ENCODE results near the gene TNFRSF13B. TPM values are rescaled to one million over a fixed set of nuclear protein-coding genes. Genes with fewer than 3 reads are reported as not detected.
"Not testable (repeated sequence)": the region's sequence is repeated elsewhere in the genome, so short reads cannot be mapped to it uniquely, and the experiment has no call there.

TNFRSF13B gene
- total RNA-seq, 1 experiment from 2014 or later: not detected

DNA sequence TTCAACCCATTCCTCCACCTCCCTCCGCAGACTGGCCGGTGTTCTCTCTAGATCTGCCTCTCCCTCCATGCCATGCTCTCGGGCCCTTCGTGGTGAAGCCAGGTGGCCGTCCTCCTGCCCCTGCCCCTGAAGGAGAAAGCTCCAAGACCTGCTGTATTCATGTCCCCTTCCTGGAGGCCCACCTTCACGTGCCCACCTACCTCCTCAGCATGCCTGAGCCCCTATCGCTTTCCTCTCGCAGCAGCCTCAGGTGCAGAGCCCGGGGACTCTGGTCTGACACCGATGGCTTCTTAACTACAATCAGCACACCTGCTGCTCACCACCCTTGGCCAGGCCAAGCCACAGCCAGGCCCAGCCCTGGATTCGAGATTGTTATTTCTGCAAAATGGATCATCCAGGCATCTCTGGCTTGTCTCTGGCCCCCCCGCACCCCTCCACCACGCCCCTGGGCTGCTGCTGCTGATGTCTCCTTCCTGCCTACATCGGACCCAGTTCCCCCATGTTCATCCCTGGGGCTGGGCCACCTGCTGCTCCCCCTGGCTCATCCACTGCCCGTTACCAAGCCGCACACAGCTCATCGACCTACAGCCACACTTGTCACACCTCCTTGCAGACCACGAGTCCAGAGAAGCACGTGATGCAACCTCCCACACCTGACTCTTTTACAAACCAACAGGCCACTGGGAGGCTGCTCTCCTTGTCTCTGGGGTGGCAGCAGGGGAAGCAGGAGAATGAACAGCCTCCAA lies 32.5 kb upstream of the TNFRSF13B start:
- BruUV-seq (replicated peaks): no TSS peak
- Histone ChIP-seq H2AFZ (ENCODE audit: low read depth, low read length, poor library complexity, severe bottlenecking) (no peak overlapping the region), H4K20me1 (ENCODE audit: insufficient read depth) (no peaks in the 10 kb centered on the region), H3K9me3 (ENCODE audit: control insufficient read depth in 1 of 2, insufficient read depth in 1 of 2, low read depth in 1 of 2, low read length in 2 of 2) (no peaks in the 10 kb centered on the region), H3K27ac (ENCODE audit: low read depth, low read length) (no peak overlapping the region), H3K27me3 (ENCODE audit: insufficient read depth, low read length) (no peaks in the 10 kb centered on the region), H3K4me1 (ENCODE audit: control insufficient read depth in 1 of 2, insufficient read depth in 2 of 2, low read length in 2 of 2) (peaks cover 11 to 22% of the 10 kb centered on the region in 2 experiments), H3K4me2 (ENCODE audit: low read length) (no peak overlapping the region), H3K9ac (ENCODE audit: low read length) (no peak overlapping the region), H3K36me3 (ENCODE audit: control insufficient read depth in 1 of 2, insufficient read depth in 2 of 2, low read length in 2 of 2) (no peaks in the 10 kb centered on the region), H3K79me2 (ENCODE audit: insufficient read depth, low read length) (no peaks in the 10 kb centered on the region), H3K4me3 (replicated peaks in 1 of 2; ENCODE audit: low read depth in 1 of 2, low read length in 2 of 2) (no peak overlapping the region), H3K9me2 (ENCODE audit: insufficient read depth) (no peaks in the 10 kb centered on the region)
- ChIA-PET CTCF (no interaction called here), RAD21 (ENCODE audit: low non-redundant PET in 1 of 2, low total read pairs in 2 of 2, uncharacterized antibody in 2 of 2, unreplicated experiment in 2 of 2) (no interaction called here), POLR2A (no interaction called here)
- no peak for TF ChIP-seq CBX3 (IDR thresholded peaks at IDR 0.05; ENCODE audit: low read depth)
- TF ChIP-seq, protein P1, sequence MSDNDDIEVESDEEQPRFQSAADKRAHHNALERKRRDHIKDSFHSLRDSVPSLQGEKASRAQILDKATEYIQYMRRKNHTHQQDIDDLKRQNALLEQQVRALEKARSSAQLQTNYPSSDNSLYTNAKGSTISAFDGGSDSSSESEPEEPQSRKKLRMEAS (IDR thresholded peaks at IDR 0.05): no peak
- TF ChIP-seq, protein P2, sequence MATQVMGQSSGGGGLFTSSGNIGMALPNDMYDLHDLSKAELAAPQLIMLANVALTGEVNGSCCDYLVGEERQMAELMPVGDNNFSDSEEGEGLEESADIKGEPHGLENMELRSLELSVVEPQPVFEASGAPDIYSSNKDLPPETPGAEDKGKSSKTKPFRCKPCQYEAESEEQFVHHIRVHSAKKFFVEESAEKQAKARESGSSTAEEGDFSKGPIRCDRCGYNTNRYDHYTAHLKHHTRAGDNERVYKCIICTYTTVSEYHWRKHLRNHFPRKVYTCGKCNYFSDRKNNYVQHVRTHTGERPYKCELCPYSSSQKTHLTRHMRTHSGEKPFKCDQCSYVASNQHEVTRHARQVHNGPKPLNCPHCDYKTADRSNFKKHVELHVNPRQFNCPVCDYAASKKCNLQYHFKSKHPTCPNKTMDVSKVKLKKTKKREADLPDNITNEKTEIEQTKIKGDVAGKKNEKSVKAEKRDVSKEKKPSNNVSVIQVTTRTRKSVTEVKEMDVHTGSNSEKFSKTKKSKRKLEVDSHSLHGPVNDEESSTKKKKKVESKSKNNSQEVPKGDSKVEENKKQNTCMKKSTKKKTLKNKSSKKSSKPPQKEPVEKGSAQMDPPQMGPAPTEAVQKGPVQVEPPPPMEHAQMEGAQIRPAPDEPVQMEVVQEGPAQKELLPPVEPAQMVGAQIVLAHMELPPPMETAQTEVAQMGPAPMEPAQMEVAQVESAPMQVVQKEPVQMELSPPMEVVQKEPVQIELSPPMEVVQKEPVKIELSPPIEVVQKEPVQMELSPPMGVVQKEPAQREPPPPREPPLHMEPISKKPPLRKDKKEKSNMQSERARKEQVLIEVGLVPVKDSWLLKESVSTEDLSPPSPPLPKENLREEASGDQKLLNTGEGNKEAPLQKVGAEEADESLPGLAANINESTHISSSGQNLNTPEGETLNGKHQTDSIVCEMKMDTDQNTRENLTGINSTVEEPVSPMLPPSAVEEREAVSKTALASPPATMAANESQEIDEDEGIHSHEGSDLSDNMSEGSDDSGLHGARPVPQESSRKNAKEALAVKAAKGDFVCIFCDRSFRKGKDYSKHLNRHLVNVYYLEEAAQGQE (IDR thresholded peaks at IDR 0.05; ENCODE audit: low read depth): no peak
- TF ChIP-seq CEBPB (IDR thresholded peaks at IDR 0.05; ENCODE audit: low read depth): no peak
- TF ChIP-seq CTCF (IDR thresholded peaks at IDR 0.05 in 2 of 3, conservative IDR thresholded peaks at IDR 0.05 in 1 of 3; ENCODE audit: borderline replicate concordance in 1 of 3, insufficient read depth in 1 of 3, low read depth in 2 of 3, low read length in 2 of 3): no peak
- no peak for TF ChIP-seq SP1 (IDR thresholded peaks at IDR 0.05; ENCODE audit: low read depth)
- no peak for TF ChIP-seq RAD21 (IDR thresholded peaks at IDR 0.05; ENCODE audit: low read depth)
- DNase-seq (ENCODE audit: low read depth, low spot score) (no peak), ATAC-seq (no peak)
- intact Hi-C loops (cut with micrococcal nuclease): loop anchor here (5.0 to 10.0 kb wide), 2 partner anchors 568 to 640 kb away; no protein-coding TSS in a partner anchor

DNA sequence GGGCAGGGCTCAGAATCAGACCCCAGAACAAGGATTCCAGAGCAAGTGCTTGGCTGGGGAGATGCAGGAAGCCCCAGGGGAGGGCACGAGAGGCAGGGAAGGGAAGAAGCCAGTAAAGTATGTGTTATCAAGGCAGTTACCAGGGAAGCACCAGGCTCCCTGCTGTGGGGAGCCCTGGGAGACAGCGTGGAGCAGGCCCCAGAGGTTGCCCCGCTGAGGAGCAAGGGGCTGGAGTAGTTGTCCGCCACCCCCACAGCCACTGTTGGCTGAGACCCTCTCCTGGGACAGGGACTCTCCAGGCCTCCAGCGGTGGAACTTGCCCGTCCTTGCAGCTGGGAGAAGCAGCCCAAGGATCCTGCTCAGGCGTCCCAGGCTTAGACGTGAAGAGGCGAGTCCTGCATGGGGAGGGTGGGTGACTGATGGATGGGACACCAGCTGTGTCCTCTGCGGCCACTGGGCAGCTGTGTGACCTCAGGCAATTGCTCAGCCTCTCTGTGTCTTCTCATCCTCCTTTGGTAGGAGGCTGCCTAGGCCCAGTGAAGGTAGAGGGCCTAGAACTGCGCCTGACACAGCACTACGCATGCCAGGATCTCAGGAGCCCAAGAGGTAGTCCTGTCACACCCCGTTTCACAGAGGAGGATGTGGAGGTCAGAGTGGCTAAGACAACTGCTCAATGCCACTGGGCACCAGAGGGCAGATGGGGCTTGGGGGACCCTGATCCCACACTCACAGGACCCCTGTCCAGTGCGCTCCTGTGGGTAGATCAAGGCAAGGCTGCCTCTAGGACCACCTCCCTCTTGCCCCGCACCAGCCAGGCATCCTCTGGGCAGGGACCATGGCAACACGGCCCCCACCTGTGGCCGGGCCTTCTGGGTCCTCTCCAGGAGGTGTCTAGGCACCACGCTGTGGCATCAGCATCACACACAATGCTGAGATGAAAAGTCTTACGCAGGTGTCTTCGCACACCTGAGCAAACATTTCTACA lies 31.1 kb upstream of the TNFRSF13B start:
- H4K20me1 ChIP-seq (ENCODE audit: insufficient read depth); BruUV-seq (replicated peaks); H2AFZ ChIP-seq (ENCODE audit: low read depth, low read length, poor library complexity, severe bottlenecking); H3K79me2 ChIP-seq (ENCODE audit: insufficient read depth, low read length); DNase-seq (ENCODE audit: low read depth, low spot score); H3K4me3 ChIP-seq (replicated peaks in 1 of 2; ENCODE audit: low read depth in 1 of 2, low read length in 2 of 2); H3K4me2 ChIP-seq (ENCODE audit: low read length); H3K9ac ChIP-seq (ENCODE audit: low read length); RAD21 ChIA-PET (ENCODE audit: low non-redundant PET in 1 of 2, low total read pairs in 2 of 2, uncharacterized antibody in 2 of 2, unreplicated experiment in 2 of 2); H3K36me3 ChIP-seq (ENCODE audit: control insufficient read depth in 1 of 2, insufficient read depth in 2 of 2, low read length in 2 of 2); ATAC-seq; CTCF ChIA-PET; H3K9me3 ChIP-seq (ENCODE audit: control insufficient read depth in 1 of 2, insufficient read depth in 1 of 2, low read depth in 1 of 2, low read length in 2 of 2); POLR2A ChIA-PET; H3K9me2 ChIP-seq (ENCODE audit: insufficient read depth); H3K27me3 ChIP-seq (ENCODE audit: insufficient read depth, low read length); H3K27ac ChIP-seq (ENCODE audit: low read depth, low read length): not testable (repeated sequence)
- peaks cover 0 to 11% of the 10 kb centered on the region in 2 experiments; a peak in 3 of 4 replicates for H3K4me1 ChIP-seq (ENCODE audit: control insufficient read depth in 1 of 2, insufficient read depth in 2 of 2, low read length in 2 of 2)
- intact Hi-C loops (cut with micrococcal nuclease): loop anchor here (2.0 to 10.0 kb wide), 3 partner anchors 310 to 642 kb away; no protein-coding TSS in a partner anchor
